NCI-H748 (cell line): Measurements from ENCODE around the gene RPS5.
"Not testable (repeated sequence)": the region's sequence is repeated elsewhere in the genome, so short reads cannot be mapped to it uniquely, and the experiment has no call there.

Experiments
- DNase-seq: peaks from one replicate; lab custom pipeline; 2025; ENCODE audit not compliant: unreplicated experiment; lab: John Stamatoyannopoulos, UW

RPS5 gene

GRCh38 chr19:58386576-58387337 is at the start of gene RPS5:
Gene RPS5, plus strand, starts transcription at chr19:58387269. Its CDS starts 869 bp downstream, at chr19:58388138.
- DNase-seq: peak; percentile 100

GRCh38 chr19:58338336-58338735 is 48.7 kb upstream of the RPS5 start:
- no peak for DNase-seq

- no peak for DNase-seq
These were observed 48.1 kb upstream of the RPS5 start for GRCh38 chr19:58338825-58339558.

- DNase-seq: no peak
These were observed 41.5 kb upstream of the RPS5 start for GRCh38 chr19:58345558-58345957.

- DNase-seq: peak; percentile 82
These were observed 39.8 kb upstream of the RPS5 start for GRCh38 chr19:58346961-58347929.

GRCh38 chr19:58348080-58348479 is 39.0 kb upstream of the RPS5 start:
- DNase-seq: not testable (repeated sequence)

GRCh38 chr19:58349590-58349989 is 37.5 kb upstream of the RPS5 start:
- DNase-seq: no peak

- no peak for DNase-seq
These were observed 36.8 kb upstream of the RPS5 start for GRCh38 chr19:58350001-58350861.

- DNase-seq: no peak
These were observed 36.1 kb upstream of the RPS5 start for GRCh38 chr19:58350871-58351557.

GRCh38 chr19:58351558-58351878 is 35.6 kb upstream of the RPS5 start:
- no peak for DNase-seq

GRCh38 chr19:58351990-58352755 is 34.9 kb upstream of the RPS5 start:
- DNase-seq: no peak

GRCh38 chr19:58352760-58353671 is 34.1 kb upstream of the RPS5 start, which contains the start of gene A1BG:
Gene A1BG, minus strand, starts transcription at chr19:58353492. Its CDS starts 55 bp downstream, at chr19:58353437.
- DNase-seq: no peak

GRCh38 chr19:58353717-58354477 is 33.2 kb upstream of the RPS5 start:
- DNase-seq: no peak

GRCh38 chr19:58354478-58355030 is 32.5 kb upstream of the RPS5 start:
- DNase-seq: no peak

- no peak for DNase-seq
These were observed 31.8 kb upstream of the RPS5 start for GRCh38 chr19:58355215-58355796.

GRCh38 chr19:58355908-58356765 is 30.9 kb upstream of the RPS5 start:
- DNase-seq: no peak
